HepG2 (cell line): ENCODE measurements around the gene EYA2.

Source experiments
- DMAP1 ChIP-seq: IDR thresholded peaks from 2 replicates; pipeline ENCODE4 v1.6.1; 2016
- ELF1 ChIP-seq: sonication (generic); formaldehyde crosslinking; IDR thresholded peaks from 2 replicates; pipeline ENCODE4 v1.4.0; 2020; ENCODE audit warnings: missing genetic modification reagents
- KMT2A ChIP-seq: sonication (generic); formaldehyde crosslinking; IDR thresholded peaks from 2 replicates; pipeline ENCODE4 v1.4.0; 2020; ENCODE audit warnings: missing genetic modification reagents
- RAD21 ChIP-seq: fragments of 450-650 bp; formaldehyde crosslinking; IDR thresholded peaks from 2 replicates; pipeline ENCODE4 v1.5.0; 2020; ENCODE audit warnings: mild to moderate bottlenecking
- RBM39 ChIP-seq: fragments of 200-400 bp; formaldehyde crosslinking; IDR thresholded peaks from one replicate; pipeline ENCODE4 v1.6.1; 2018; ENCODE audit warnings: antibody characterized with exemption, mild to moderate bottlenecking, low read depth, low read length; ENCODE audit not compliant: poor library complexity, severe bottlenecking
- TF ChIP-seq, protein P1 (sequence below): IDR thresholded peaks from 2 replicates; pipeline ENCODE4 v1.6.1; 2016; ENCODE audit warnings: low read depth, missing genetic modification reagents, missing compliant biosample characterization
- TF ChIP-seq, protein P2 (sequence below): sonication (generic); formaldehyde crosslinking; IDR thresholded peaks from 2 replicates; pipeline ENCODE4 v1.9.0; 2021; ENCODE audit warnings: missing genetic modification reagents, borderline replicate concordance
- TF ChIP-seq, protein P3 (sequence below): sonication (generic); formaldehyde crosslinking; IDR thresholded peaks from 2 replicates; pipeline ENCODE4 v1.5.1; 2020; ENCODE audit warnings: mild to moderate bottlenecking, missing genetic modification reagents, moderate library complexity
- TF ChIP-seq, protein P4 (sequence below): sonication (generic); formaldehyde crosslinking; IDR thresholded peaks from 2 replicates; pipeline ENCODE4 v1.5.0; 2020; ENCODE audit warnings: mild to moderate bottlenecking, missing genetic modification reagents, moderate library complexity
- TF ChIP-seq, protein P5 (sequence below): sonication (generic); formaldehyde crosslinking; IDR thresholded peaks from 2 replicates; pipeline ENCODE4 v1.4.0; 2020; ENCODE audit warnings: missing genetic modification reagents, borderline replicate concordance

DNA sequence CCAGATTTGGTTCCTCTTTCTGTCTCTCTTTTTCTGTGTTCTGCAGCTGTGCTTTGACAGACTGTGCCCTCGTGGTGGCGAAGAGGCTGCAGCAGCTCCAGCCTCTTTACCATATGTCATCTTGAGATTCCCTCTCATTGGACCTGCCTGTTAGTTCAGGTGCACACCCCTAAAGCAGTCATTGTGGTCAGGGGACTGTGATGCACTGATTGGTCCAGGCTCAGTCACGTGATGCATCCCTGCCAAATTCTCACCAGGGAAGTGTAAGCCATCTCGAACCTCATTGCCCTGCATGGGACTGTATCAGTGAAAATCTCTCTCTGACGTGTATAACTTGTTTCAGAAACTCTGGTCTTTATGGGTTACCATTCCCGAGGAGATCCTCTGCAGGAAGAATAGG is 160.3 kb downstream of the EYA2 start:
- TF ChIP-seq, protein P1, sequence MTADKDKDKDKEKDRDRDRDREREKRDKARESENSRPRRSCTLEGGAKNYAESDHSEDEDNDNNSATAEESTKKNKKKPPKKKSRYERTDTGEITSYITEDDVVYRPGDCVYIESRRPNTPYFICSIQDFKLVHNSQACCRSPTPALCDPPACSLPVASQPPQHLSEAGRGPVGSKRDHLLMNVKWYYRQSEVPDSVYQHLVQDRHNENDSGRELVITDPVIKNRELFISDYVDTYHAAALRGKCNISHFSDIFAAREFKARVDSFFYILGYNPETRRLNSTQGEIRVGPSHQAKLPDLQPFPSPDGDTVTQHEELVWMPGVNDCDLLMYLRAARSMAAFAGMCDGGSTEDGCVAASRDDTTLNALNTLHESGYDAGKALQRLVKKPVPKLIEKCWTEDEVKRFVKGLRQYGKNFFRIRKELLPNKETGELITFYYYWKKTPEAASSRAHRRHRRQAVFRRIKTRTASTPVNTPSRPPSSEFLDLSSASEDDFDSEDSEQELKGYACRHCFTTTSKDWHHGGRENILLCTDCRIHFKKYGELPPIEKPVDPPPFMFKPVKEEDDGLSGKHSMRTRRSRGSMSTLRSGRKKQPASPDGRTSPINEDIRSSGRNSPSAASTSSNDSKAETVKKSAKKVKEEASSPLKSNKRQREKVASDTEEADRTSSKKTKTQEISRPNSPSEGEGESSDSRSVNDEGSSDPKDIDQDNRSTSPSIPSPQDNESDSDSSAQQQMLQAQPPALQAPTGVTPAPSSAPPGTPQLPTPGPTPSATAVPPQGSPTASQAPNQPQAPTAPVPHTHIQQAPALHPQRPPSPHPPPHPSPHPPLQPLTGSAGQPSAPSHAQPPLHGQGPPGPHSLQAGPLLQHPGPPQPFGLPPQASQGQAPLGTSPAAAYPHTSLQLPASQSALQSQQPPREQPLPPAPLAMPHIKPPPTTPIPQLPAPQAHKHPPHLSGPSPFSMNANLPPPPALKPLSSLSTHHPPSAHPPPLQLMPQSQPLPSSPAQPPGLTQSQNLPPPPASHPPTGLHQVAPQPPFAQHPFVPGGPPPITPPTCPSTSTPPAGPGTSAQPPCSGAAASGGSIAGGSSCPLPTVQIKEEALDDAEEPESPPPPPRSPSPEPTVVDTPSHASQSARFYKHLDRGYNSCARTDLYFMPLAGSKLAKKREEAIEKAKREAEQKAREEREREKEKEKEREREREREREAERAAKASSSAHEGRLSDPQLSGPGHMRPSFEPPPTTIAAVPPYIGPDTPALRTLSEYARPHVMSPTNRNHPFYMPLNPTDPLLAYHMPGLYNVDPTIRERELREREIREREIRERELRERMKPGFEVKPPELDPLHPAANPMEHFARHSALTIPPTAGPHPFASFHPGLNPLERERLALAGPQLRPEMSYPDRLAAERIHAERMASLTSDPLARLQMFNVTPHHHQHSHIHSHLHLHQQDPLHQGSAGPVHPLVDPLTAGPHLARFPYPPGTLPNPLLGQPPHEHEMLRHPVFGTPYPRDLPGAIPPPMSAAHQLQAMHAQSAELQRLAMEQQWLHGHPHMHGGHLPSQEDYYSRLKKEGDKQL = no peak
- TF ChIP-seq, protein P2, sequence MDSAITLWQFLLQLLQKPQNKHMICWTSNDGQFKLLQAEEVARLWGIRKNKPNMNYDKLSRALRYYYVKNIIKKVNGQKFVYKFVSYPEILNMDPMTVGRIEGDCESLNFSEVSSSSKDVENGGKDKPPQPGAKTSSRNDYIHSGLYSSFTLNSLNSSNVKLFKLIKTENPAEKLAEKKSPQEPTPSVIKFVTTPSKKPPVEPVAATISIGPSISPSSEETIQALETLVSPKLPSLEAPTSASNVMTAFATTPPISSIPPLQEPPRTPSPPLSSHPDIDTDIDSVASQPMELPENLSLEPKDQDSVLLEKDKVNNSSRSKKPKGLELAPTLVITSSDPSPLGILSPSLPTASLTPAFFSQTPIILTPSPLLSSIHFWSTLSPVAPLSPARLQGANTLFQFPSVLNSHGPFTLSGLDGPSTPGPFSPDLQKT (CRISPR knock-in tag) = no peak
- TF ChIP-seq DMAP1 (CRISPR knock-in tag) (no peak), KMT2A (CRISPR knock-in tag) (no peak), RBM39 (no peak), ELF1 (CRISPR knock-in tag) (no peak), RAD21 (CRISPR knock-in tag) (no peak)
- TF ChIP-seq, protein P3, sequence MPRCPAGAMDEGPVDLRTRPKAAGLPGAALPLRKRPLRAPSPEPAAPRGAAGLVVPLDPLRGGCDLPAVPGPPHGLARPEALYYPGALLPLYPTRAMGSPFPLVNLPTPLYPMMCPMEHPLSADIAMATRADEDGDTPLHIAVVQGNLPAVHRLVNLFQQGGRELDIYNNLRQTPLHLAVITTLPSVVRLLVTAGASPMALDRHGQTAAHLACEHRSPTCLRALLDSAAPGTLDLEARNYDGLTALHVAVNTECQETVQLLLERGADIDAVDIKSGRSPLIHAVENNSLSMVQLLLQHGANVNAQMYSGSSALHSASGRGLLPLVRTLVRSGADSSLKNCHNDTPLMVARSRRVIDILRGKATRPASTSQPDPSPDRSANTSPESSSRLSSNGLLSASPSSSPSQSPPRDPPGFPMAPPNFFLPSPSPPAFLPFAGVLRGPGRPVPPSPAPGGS (CRISPR knock-in tag) = no peak
- TF ChIP-seq, protein P4, sequence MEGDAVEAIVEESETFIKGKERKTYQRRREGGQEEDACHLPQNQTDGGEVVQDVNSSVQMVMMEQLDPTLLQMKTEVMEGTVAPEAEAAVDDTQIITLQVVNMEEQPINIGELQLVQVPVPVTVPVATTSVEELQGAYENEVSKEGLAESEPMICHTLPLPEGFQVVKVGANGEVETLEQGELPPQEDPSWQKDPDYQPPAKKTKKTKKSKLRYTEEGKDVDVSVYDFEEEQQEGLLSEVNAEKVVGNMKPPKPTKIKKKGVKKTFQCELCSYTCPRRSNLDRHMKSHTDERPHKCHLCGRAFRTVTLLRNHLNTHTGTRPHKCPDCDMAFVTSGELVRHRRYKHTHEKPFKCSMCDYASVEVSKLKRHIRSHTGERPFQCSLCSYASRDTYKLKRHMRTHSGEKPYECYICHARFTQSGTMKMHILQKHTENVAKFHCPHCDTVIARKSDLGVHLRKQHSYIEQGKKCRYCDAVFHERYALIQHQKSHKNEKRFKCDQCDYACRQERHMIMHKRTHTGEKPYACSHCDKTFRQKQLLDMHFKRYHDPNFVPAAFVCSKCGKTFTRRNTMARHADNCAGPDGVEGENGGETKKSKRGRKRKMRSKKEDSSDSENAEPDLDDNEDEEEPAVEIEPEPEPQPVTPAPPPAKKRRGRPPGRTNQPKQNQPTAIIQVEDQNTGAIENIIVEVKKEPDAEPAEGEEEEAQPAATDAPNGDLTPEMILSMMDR = no peak
- TF ChIP-seq, protein P5, sequence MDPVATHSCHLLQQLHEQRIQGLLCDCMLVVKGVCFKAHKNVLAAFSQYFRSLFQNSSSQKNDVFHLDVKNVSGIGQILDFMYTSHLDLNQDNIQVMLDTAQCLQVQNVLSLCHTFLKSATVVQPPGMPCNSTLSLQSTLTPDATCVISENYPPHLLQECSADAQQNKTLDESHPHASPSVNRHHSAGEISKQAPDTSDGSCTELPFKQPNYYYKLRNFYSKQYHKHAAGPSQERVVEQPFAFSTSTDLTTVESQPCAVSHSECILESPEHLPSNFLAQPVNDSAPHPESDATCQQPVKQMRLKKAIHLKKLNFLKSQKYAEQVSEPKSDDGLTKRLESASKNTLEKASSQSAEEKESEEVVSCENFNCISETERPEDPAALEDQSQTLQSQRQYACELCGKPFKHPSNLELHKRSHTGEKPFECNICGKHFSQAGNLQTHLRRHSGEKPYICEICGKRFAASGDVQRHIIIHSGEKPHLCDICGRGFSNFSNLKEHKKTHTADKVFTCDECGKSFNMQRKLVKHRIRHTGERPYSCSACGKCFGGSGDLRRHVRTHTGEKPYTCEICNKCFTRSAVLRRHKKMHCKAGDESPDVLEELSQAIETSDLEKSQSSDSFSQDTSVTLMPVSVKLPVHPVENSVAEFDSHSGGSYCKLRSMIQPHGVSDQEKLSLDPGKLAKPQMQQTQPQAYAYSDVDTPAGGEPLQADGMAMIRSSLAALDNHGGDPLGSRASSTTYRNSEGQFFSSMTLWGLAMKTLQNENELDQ (CRISPR knock-in tag) = no peak
